ENCODE data around the gene NDUFB3. TPM values are rescaled to one million over a fixed set of nuclear protein-coding genes. Genes with fewer than 3 reads are reported as not detected.

The NDUFB3 gene
- total and polyA plus RNA-seq, 2 donors (not counting 1 experiment from before 2014, with no cell fraction given) = 13.0 to 44.7 TPM

DNA sequence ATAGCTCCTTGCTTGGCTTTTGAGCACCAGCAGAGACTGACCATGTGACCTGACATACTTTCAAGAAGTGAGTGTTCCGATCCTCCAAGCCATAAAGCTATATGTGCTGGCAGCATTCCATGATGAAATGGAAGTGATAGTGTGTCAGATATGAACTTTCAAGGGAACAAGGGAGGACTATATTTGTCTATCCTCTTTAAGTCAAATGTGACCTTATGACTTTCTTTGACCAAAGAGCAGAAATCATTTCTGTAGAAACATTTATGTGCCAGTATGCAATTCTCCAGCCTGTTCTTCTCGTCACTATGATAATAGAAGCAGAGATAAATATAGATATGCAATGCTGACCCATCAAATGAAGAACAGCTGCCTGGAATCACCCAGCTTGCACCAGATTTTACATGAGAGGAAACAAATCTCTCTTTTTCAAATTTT, 14.7 kb upstream of the NDUFB3 start:
- CTCF ChIA-PET = interaction anchor here (0.7 to 2.1 kb wide), 2 partner anchors 12 to 126 kb away, joined by 3 to 9 read pairs; no protein-coding TSS in a partner anchor
- no peak overlapping the region for H3K27ac Mint-ChIP-seq
- no peaks in the 10 kb centered on the region for H3K27me3 Mint-ChIP-seq
- H3K27ac ChIP-seq (ENCODE audit: low read length in 2 of 2) = no peak overlapping the region
- H3K4me1 Mint-ChIP-seq = peaks cover 17% of the 10 kb centered on the region
- no peak for ATAC-seq (ENCODE audit: low read depth)
- peaks cover 14% of the 10 kb centered on the region for H4K20me1 ChIP-seq (ENCODE audit: control insufficient read depth, insufficient read depth, low read length, poor library complexity, severe bottlenecking)
- TF ChIP-seq EZH2 (IDR thresholded peaks at IDR 0.05; ENCODE audit: borderline replicate concordance, insufficient read depth, low read depth, low read length, poor library complexity, severe bottlenecking) = no peak
- no peak for TF ChIP-seq CTCF (IDR thresholded peaks at IDR 0.05)
- WGBS (ENCODE audit: insufficient coverage) = no CpG with 5 or more reads among the region's 2 CpGs
- H3K4me1 ChIP-seq (ENCODE audit: control insufficient read depth in 2 of 2, insufficient read depth in 2 of 2, low read length in 2 of 2) = peaks cover 0 to 4% of the 10 kb centered on the region in 2 donors
- no peak overlapping the region for H3K4me3 ChIP-seq (ENCODE audit: control extremely low read depth in 1 of 5, extremely low read depth in 1 of 5, insufficient read depth in 1 of 5, low read depth in 2 of 5, low read length in 4 of 5)
- H3K36me3 ChIP-seq (replicated peaks in 1 of 2; ENCODE audit: control extremely low read depth in 1 of 2, control insufficient read depth in 1 of 2, extremely low read depth in 1 of 2, insufficient read depth in 2 of 2, low read length in 1 of 2) = peaks cover 6 to 21% of the 10 kb centered on the region in 2 experiments
- no peaks in the 10 kb centered on the region for H3K27me3 ChIP-seq (replicated peaks in 1 of 4; ENCODE audit: control extremely low read depth in 1 of 4, control insufficient read depth in 3 of 4, insufficient read depth in 4 of 4, low read length in 3 of 4)
- no peak overlapping the region for H3K4me3 Mint-ChIP-seq
- no peak overlapping the region for H3K9ac ChIP-seq (ENCODE audit: low read length)
- H2AFZ ChIP-seq (ENCODE audit: insufficient read depth, low read depth, low read length, poor library complexity, severe bottlenecking) = no peak overlapping the region
- peaks cover 94% of the 10 kb centered on the region for H3K79me2 ChIP-seq (ENCODE audit: control insufficient read depth, insufficient read depth, low read length)
- POLR2A ChIA-PET = no interaction called here
- DNase-seq = no peak
- no peak overlapping the region for H3K4me2 ChIP-seq (replicated peaks; ENCODE audit: low read depth, low read length, poor library complexity, severe bottlenecking)
- H3K9me3 Mint-ChIP-seq (ENCODE audit: insufficient read depth) = no peaks in the 10 kb centered on the region
- intact Hi-C loops (cut with micrococcal nuclease) = no loop called here
- H3K9me3 ChIP-seq (ENCODE audit: control extremely low read depth in 1 of 3, control insufficient read depth in 2 of 3, insufficient read depth in 1 of 3, low read length in 2 of 3) = no peaks in the 10 kb centered on the region

GRCh38 chr2:201057715-201058248, 14.0 kb upstream of the NDUFB3 start:
- H3K9ac ChIP-seq (ENCODE audit: low read length) = no peak overlapping the region
- H3K4me3 ChIP-seq (ENCODE audit: control extremely low read depth in 1 of 5, extremely low read depth in 1 of 5, insufficient read depth in 1 of 5, low read depth in 2 of 5, low read length in 4 of 5) = no peak overlapping the region
- DNase-seq = no peak
- Mint-ChIP-seq H3K4me3 (no peak overlapping the region), H3K4me1 (peaks cover 17% of the 10 kb centered on the region), H3K27me3 (no peaks in the 10 kb centered on the region), H3K9me3 (ENCODE audit: insufficient read depth) (no peaks in the 10 kb centered on the region), H3K27ac (no peak overlapping the region)
- H3K27ac ChIP-seq (ENCODE audit: low read length in 2 of 2) = no peak overlapping the region
- H2AFZ ChIP-seq (ENCODE audit: insufficient read depth, low read depth, low read length, poor library complexity, severe bottlenecking) = no peak overlapping the region
- H3K27me3 ChIP-seq (replicated peaks in 1 of 4; ENCODE audit: control extremely low read depth in 1 of 4, control insufficient read depth in 3 of 4, insufficient read depth in 4 of 4, low read length in 3 of 4) = no peaks in the 10 kb centered on the region
- H3K4me1 ChIP-seq (ENCODE audit: control insufficient read depth in 2 of 2, insufficient read depth in 2 of 2, low read length in 2 of 2) = peaks cover 0 to 4% of the 10 kb centered on the region in 2 donors
- no peaks in the 10 kb centered on the region for H3K9me3 ChIP-seq (ENCODE audit: control extremely low read depth in 1 of 3, control insufficient read depth in 2 of 3, insufficient read depth in 1 of 3, low read length in 2 of 3)
- H3K4me2 ChIP-seq (replicated peaks; ENCODE audit: low read depth, low read length, poor library complexity, severe bottlenecking) = no peak overlapping the region
- POLR2A ChIA-PET = no interaction called here
- intact Hi-C loops (cut with micrococcal nuclease) = no loop called here
- H3K36me3 ChIP-seq (replicated peaks in 1 of 2; ENCODE audit: control extremely low read depth in 1 of 2, control insufficient read depth in 1 of 2, extremely low read depth in 1 of 2, insufficient read depth in 2 of 2, low read length in 1 of 2) = peaks cover 6 to 20% of the 10 kb centered on the region in 2 experiments
- 95% methylated on average over 3 of the region's 4 CpGs for WGBS (ENCODE audit: insufficient coverage)
- CTCF ChIA-PET = interaction anchor here (1.2 to 2.1 kb wide), 2 partner anchors 11 to 120 kb away, joined by 3 to 9 read pairs; no protein-coding TSS in a partner anchor
- ATAC-seq (ENCODE audit: low read depth) = no peak
- TF ChIP-seq CTCF (IDR thresholded peaks at IDR 0.05) (no peak), EZH2 (IDR thresholded peaks at IDR 0.05; ENCODE audit: borderline replicate concordance, insufficient read depth, low read depth, low read length, poor library complexity, severe bottlenecking) (no peak)
- H4K20me1 ChIP-seq (ENCODE audit: control insufficient read depth, insufficient read depth, low read length, poor library complexity, severe bottlenecking) = peaks cover 14% of the 10 kb centered on the region
- H3K79me2 ChIP-seq (ENCODE audit: control insufficient read depth, insufficient read depth, low read length) = peaks cover 93% of the 10 kb centered on the region
